ENCODE results near the gene PTPRN2.

GRCh38 chr7:158454631-158455030, 133.0 kb downstream of the PTPRN2 start:
- TF ChIP-seq JUN (IDR thresholded peaks at IDR 0.05; ENCODE audit: borderline replicate concordance, insufficient read depth, insufficient read length, low read depth): no peak
- TF ChIP-seq CTCF (IDR thresholded peaks at IDR 0.05; ENCODE audit: extremely low read depth in 1 of 2, insufficient read depth in 1 of 2, low read depth in 1 of 2, low read length in 2 of 2): no peak
- TF ChIP-seq EZH2 (IDR thresholded peaks at IDR 0.05; ENCODE audit: borderline replicate concordance, low read depth, low read length, severe bottlenecking): no peak
- TF ChIP-seq POLR2A (IDR thresholded peaks at IDR 0.05; ENCODE audit: low read depth, low read length): no peak
- TF ChIP-seq GATA2 (IDR thresholded peaks at IDR 0.05; ENCODE audit: insufficient read depth, insufficient read length, low read depth, low read length): no peak
- no peak for TF ChIP-seq POLR2AphosphoS5 (IDR thresholded peaks at IDR 0.05; ENCODE audit: insufficient read depth, low read depth, low read length)
- TF ChIP-seq MAX (IDR thresholded peaks at IDR 0.05; ENCODE audit: insufficient read depth, insufficient read length): no peak
- no peak for TF ChIP-seq MYC (IDR thresholded peaks at IDR 0.05; ENCODE audit: low read depth, low read length)

All from endothelial cell of umbilical vein (primary cell).